Adrenal gland (tissue), 12 donors: ENCODE data around the gene RBP2. TPM values are rescaled to one million over a fixed set of nuclear protein-coding genes. Genes with fewer than 3 reads are reported as not detected.

Experiments
- DNase-seq, 7 donors: peaks; one replicate each; pipeline ENCODE4 v3.0.0-alpha.2; 2019 to 2020
- H3K27ac ChIP-seq, 5 donors: fragments of 200-600 bp; sonication (generic) in 4 of 5; 1 replicate in 3 of 5; 2 replicates in 2 of 5; pipeline versions ENCODE4 v1.5.1 to v1.8.0; 2016 to 2020; ENCODE audit warnings: mild to moderate bottlenecking in 1 of 5
- H3K27me3 ChIP-seq: fragments of 200-600 bp; 2 replicates; pipeline ENCODE4 v1.8.0; 2021
- H3K36me3 ChIP-seq, 2 donors: fragments of 200-600 bp; replicated peaks in 1 of 2; 1 replicate in 1 of 2; 2 replicates in 1 of 2; pipeline versions ENCODE4 v1.5.1 to v1.8.0; 2018 to 2022
- H3K4me1 ChIP-seq, 2 donors: fragments of 200-600 bp; replicated peaks in 1 of 2; 1 replicate in 1 of 2; 2 replicates in 1 of 2; pipeline versions ENCODE4 v1.5.1 to v1.8.0; 2018 to 2021
- H3K4me3 ChIP-seq, 4 donors: fragments of 200-600 bp; sonication (generic) in 3 of 4; one replicate each; pipeline ENCODE4 v1.5.1; 2016 to 2018
- H3K9me3 ChIP-seq, 3 donors: fragments of 200-600 bp; sonication (generic) in 1 of 3; replicated peaks in 1 of 3; 1 replicate in 2 of 3; 2 replicates in 1 of 3; pipeline versions ENCODE4 v1.5.1 to v1.8.0; 2016 to 2021
- POLR2A ChIP-seq, 2 donors: fragments of 450-650 bp; IDR thresholded peaks; one replicate each; pipeline ENCODE4 v1.6.1; 2017; ENCODE audit warnings: antibody characterized with exemption in 2 of 2, mild to moderate bottlenecking in 2 of 2, moderate library complexity in 1 of 2
- WGBS, 4 donors: extraction: QIAGEN DNeasy Blood & Tissue Kit in 2 of 4; methylation state at CpG; one replicate each; pipeline versions ENCODE4 v1.1.5 to v1.1.7; 2013 to 2017; 5-methylcytosine and 5-hydroxymethylcytosine counted together
- intact Hi-C, 2 donors: fragments of 100-400 bp; cut with DNase I; formaldehyde crosslinking; loops; one replicate each; pipeline versions ENCODE4 v1.14.1 to v1.15.0; 2022 to 2023
- polyA plus RNA-seq, 3 donors: library from polyadenylated mRNA; stranded (reverse); fragments of 200-250 nt in 2 of 3; fragments of 350-450 nt in 1 of 3; fragmentation: Illumina TruSeq in 1 of 3; extraction: RNeasy Lipid Tissue Mini Kit (QIAGEN cat#74804) in 1 of 3; gene quantifications; one replicate each; pipeline ENCODE4 v1.2.3, GENCODE V29; 2013 to 2014
- total RNA-seq, 9 donors: library from RNA; depleted of rRNA in 4 of 9; stranded (reverse); fragments of >200 nt in 4 of 9; fragments of 120-200 nt in 1 of 9; fragmentation: NEBNext Ultra II Directional in 1 of 9; extraction: Animal tissue kit (Norgen Biotek cat#: 25700) in 1 of 9; gene quantifications; one replicate each; pipeline versions ENCODE4 v1.1.0 to v1.2.4, GENCODE V29; 2013 to 2023
- TF ChIP-seq, protein P1 (sequence below), 6 experiments: fragments of 450-650 bp in 4 of 6; fragments of 200-600 bp in 2 of 6; sonication (generic) in 1 of 6; IDR thresholded peaks; 1 replicate in 5 of 6; 2 replicates in 1 of 6; pipeline versions ENCODE4 v1.5.1 to v1.8.0; 2016 to 2021; ENCODE audit warnings: antibody characterized with exemption in 6 of 6, mild to moderate bottlenecking in 2 of 6, moderate library complexity in 1 of 6
- donor health status: healthy with polysubstance abuse.
- donor health status: Bipolar disorder and iron deficiency.
- donor health status: DM: yes; HTN: yes; CAD: no.
- donor health status: DM: no; HTN: no; CAD: no.
- donor health status: DM: no; HTN: no; CAD: no.
- donor health status: DM: yes; HTN: yes; CAD: no.

Gene RBP2
- total and polyA plus RNA-seq, 12 donors = 0.71 to 2.2 (median 1.4) TPM; not detected in 8

DNA sequence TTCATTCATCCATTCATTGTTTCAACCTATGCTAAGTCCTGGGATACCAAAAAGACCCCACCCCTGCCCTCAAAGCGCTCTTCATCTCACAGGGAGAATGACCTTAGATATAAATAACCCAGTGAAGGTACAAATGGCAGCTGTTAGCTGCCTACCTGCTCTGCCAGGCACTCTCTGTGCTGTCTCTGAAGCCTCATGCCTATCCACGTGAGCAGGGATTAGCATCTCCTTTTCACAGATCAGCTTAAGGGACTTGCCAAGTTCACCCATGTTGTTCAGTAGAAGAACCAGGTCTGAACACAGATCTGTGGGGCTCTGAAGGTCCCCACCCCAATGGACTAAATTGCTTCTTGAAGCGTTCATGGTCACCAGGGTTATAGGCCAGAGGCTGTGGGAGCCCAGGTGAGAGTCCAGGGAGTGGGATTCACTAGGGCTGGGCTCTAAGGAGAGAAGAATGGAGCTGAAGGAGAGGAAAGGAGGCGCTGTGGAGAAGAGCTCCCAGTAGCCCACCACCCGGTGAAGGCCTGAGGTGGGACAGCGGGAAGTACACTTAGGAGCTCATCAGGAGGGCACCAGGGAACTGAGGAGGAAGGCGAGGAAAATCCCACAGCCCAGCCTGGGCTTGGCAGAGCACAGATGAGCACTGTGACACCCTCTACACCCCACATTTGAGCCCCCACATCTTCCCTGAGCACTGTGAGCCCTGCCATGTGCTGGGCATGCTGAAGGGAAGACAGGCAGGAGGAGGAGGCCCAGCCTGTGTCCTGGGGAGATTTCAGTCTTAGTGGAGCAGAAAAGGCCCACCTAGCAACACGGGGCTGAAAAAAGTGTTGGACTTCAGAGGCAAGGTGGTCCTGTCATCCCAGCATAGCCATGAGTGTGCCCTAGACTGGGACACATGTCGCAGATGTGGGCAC is 42.9 kb upstream of the RBP2 start:
- no peak for DNase-seq
- WGBS, 4 donors = 90 to 96% (median 94%) methylated on average over 9 of the region's 9 CpGs
- Histone ChIP-seq H3K27me3 (no peaks in the 10 kb centered on the region), H3K4me1 (peaks cover under 1 to 17% of the 10 kb centered on the region in 2 donors), H3K27ac (no peak overlapping the region), H3K9me3 (no peaks in the 10 kb centered on the region), H3K36me3 (peaks cover 0 to 6% of the 10 kb centered on the region in 2 donors), H3K4me3 (no peak overlapping the region)
- TF ChIP-seq POLR2A (IDR thresholded peaks at IDR 0.05) = no peak
- TF ChIP-seq, protein P1, sequence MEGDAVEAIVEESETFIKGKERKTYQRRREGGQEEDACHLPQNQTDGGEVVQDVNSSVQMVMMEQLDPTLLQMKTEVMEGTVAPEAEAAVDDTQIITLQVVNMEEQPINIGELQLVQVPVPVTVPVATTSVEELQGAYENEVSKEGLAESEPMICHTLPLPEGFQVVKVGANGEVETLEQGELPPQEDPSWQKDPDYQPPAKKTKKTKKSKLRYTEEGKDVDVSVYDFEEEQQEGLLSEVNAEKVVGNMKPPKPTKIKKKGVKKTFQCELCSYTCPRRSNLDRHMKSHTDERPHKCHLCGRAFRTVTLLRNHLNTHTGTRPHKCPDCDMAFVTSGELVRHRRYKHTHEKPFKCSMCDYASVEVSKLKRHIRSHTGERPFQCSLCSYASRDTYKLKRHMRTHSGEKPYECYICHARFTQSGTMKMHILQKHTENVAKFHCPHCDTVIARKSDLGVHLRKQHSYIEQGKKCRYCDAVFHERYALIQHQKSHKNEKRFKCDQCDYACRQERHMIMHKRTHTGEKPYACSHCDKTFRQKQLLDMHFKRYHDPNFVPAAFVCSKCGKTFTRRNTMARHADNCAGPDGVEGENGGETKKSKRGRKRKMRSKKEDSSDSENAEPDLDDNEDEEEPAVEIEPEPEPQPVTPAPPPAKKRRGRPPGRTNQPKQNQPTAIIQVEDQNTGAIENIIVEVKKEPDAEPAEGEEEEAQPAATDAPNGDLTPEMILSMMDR (IDR thresholded peaks at IDR 0.05) = no peak
- intact Hi-C loops = no loop called here

DNA sequence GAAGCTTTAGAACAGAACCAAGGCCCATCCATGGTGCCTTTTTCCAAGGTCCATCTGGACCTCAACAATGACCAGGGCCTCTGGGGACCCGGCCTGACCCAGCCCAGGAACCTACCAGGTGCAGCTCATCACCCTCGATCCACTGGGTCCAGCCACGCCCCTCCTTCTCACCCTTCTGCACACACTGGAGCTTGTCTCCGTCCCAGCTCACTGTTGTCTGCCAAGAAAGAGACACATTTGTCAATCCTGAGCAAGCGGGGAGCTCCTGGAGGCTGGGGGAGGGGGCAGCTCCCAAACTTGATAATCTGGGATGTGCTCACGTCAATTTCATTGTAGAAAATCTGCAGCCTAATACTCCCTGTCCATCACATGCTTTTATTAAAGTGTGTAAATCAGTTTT is 42.0 kb upstream of the RBP2 start:
- Histone ChIP-seq H3K9me3 (no peaks in the 10 kb centered on the region), H3K27ac (no peak overlapping the region), H3K4me3 (no peak overlapping the region), H3K4me1 (peaks cover 0 to 10% of the 10 kb centered on the region in 2 donors), H3K27me3 (no peaks in the 10 kb centered on the region), H3K36me3 (peaks cover 0 to 6% of the 10 kb centered on the region in 2 donors)
- intact Hi-C loops = no loop called here
- no peak for TF ChIP-seq POLR2A (IDR thresholded peaks at IDR 0.05)
- TF ChIP-seq, protein P1 (IDR thresholded peaks at IDR 0.05) = no peak
- WGBS, 4 donors = 62 to 84% (median 81%) methylated on average over 6 of the region's 6 CpGs
- DNase-seq = no peak

DNA sequence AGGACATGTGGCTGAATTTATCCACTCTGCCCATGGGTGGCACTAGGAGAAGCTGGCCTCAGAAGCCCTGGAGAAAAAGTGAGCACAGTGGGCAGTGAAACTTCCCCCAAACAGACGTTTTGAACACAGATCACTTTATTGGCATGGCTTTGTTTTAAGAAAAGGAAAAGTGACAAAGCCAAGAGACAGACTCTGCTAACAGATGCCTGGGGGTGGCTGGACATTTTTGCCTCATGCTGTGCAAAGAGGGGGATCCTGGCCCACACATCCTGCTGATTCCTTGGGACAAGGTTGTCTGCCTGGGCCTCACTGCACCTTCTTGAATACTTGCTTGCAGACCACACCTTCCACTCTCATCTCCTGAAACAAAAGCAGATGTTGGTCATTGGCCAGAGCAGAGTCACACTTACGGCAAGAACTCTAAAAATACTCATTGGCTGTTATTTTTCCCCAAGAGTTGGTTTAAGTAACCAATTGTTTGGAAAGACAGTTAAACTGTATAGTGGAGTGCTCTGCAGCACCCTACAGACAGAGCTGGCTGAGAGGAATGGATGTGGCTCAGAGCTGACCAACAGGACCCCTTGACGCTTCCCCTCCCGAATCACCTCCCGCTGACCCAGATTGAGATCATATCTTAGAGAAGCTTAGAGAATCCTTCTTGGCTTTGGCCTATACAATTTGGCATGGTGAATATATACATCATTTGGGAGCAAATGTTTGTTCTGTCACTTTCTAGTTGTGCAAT is 41.2 kb upstream of the RBP2 start:
- WGBS, 4 donors = 81 to 87% (median 85%) methylated on average over 5 of the region's 5 CpGs
- H3K27me3 ChIP-seq = no peaks in the 10 kb centered on the region

DNA sequence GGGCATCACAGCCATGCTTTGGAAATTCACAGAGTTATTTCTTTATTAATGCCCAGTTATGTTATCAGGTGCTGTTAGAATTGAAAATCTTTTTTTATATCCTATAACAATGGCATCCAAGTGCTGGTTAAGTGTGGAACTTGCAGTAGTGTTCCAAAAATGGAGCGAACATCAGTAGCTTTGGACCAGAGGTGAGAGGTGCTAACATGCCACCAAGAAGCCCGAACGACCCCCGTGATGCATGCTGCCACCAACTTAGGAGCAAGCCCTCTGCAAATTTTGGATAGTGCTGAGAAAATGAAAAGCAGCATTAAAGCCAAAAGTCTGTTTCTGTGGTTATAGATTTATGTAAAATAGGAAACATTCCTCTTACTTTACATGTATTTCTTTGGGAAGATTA is 38.4 kb upstream of the RBP2 start:
- WGBS, 4 donors = 91 to 94% (median 93%) methylated on average over 4 of the region's 4 CpGs
- TF ChIP-seq, protein P1 (IDR thresholded peaks at IDR 0.05) = no peak
- TF ChIP-seq POLR2A (IDR thresholded peaks at IDR 0.05) = no peak
- Histone ChIP-seq H3K9me3 (no peaks in the 10 kb centered on the region), H3K4me1 (no peaks in the 10 kb centered on the region), H3K36me3 (peaks cover 0 to 6% of the 10 kb centered on the region in 2 donors), H3K27ac (no peak overlapping the region), H3K27me3 (no peaks in the 10 kb centered on the region), H3K4me3 (no peak overlapping the region)
- no peak for DNase-seq
- intact Hi-C loops = no loop called here

More for the DNA sequence above, 41.2 kb upstream of the RBP2 start:
- Histone ChIP-seq H3K9me3 (no peaks in the 10 kb centered on the region), H3K4me1 (peaks cover 0 to 10% of the 10 kb centered on the region in 2 donors), H3K36me3 (peaks cover 0 to 6% of the 10 kb centered on the region in 2 donors), H3K4me3 (no peak overlapping the region), H3K27ac (no peak overlapping the region)
- TF ChIP-seq, protein P1 (IDR thresholded peaks at IDR 0.05) = no peak
- no peak for TF ChIP-seq POLR2A (IDR thresholded peaks at IDR 0.05)
- intact Hi-C loops = no loop called here
- DNase-seq = no peak
